IMR-90 (cell line): Measurements from ENCODE around the gene FATE1. TPM values are rescaled to one million over a fixed set of nuclear protein-coding genes. Genes with fewer than 3 reads are reported as not detected.

Experiments used
- ATAC-seq: fragments of 200-7000 bp; cut with Tn5 transposase; 2 replicates; pipeline ENCODE4 v1.9.1; 2020; ENCODE audit warnings: low read depth, mild to moderate bottlenecking, moderate library complexity
- BruUV-seq: library from RNA; stranded (reverse); fragments of 400-500 nt; replicated peaks from 2 replicates; lab custom pipeline; 2021; lab: Mats Ljungman, UMichigan
- CTCF ChIA-PET: fragments of 300-600 bp; formaldehyde crosslinking; extraction: SDS; loops from one replicate; lab custom pipeline; 2021; ENCODE audit warnings: antibody characterized with exemption; lab: Yijun Ruan, JAX
- POLR2A ChIA-PET: fragments of 300-600 bp; sonication (Branson Sonifier 250); formaldehyde crosslinking; loops from one replicate; lab custom pipeline; 2022; ENCODE audit warnings: antibody characterized with exemption; ENCODE audit not compliant: unreplicated experiment; lab: Charles Lee
- DNase-seq: peaks from one replicate; pipeline ENCODE4 v3.0.0; 2013
- H2AFZ ChIP-seq: replicated peaks from 2 replicates; pipeline ENCODE3; 2013; ENCODE audit warnings: low read length, mild to moderate bottlenecking; ENCODE audit not compliant: poor library complexity
- H2AK5ac ChIP-seq: 2 replicates; pipeline ENCODE4 v1.6.1; 2013; ENCODE audit warnings: low read depth, low read length, inconsistent platforms
- H2AK9ac ChIP-seq: replicated peaks from 2 replicates; pipeline ENCODE3; 2013; ENCODE audit warnings: mild to moderate bottlenecking, low read depth, low read length, moderate library complexity; ENCODE audit not compliant: poor library complexity
- H2BK120ac ChIP-seq: 2 replicates; pipeline ENCODE4 v1.6.1; 2013; ENCODE audit warnings: low read depth, low read length, inconsistent platforms
- H2BK15ac ChIP-seq: 3 replicates; pipeline ENCODE4 v1.6.1; 2013; ENCODE audit warnings: low read depth, low read length, inconsistent platforms
- H2BK20ac ChIP-seq: 2 replicates; pipeline ENCODE4 v1.6.1; 2013; ENCODE audit warnings: low read depth, mild to moderate bottlenecking, inconsistent platforms, low read length, moderate library complexity
- H2BK5ac ChIP-seq: 2 replicates; pipeline ENCODE4 v1.6.1; 2013; ENCODE audit warnings: mild to moderate bottlenecking, low read depth, low read length, inconsistent platforms; ENCODE audit not compliant: poor library complexity, severe bottlenecking
- H3K14ac ChIP-seq: replicated peaks from 2 replicates; pipeline ENCODE4 v1.6.1; 2013; ENCODE audit warnings: low read depth, low read length, inconsistent platforms
- H3K18ac ChIP-seq: 2 replicates; pipeline ENCODE4 v1.6.1; 2013; ENCODE audit warnings: low read depth, low read length, control low read depth
- H3K23ac ChIP-seq: 2 replicates; pipeline ENCODE4 v1.6.1; 2013; ENCODE audit warnings: low read depth, low read length, inconsistent platforms
- H3K27ac ChIP-seq: 2 replicates; pipeline ENCODE4 v1.5.1; 2013; ENCODE audit warnings: mild to moderate bottlenecking, control low read depth, low read length; ENCODE audit not compliant: insufficient read depth
- H3K27me3 ChIP-seq: 2 replicates; pipeline ENCODE4 v1.6.1; 2013; ENCODE audit warnings: low read length; ENCODE audit not compliant: control insufficient read depth, insufficient read depth
- H3K36me3 ChIP-seq: 2 replicates; pipeline ENCODE4 v1.6.1; 2013; ENCODE audit warnings: low read length, mixed read lengths; ENCODE audit not compliant: control insufficient read depth, insufficient read depth
- H3K4ac ChIP-seq: 2 replicates; pipeline ENCODE4 v1.6.1; 2013; ENCODE audit warnings: low read depth, low read length, inconsistent platforms
- H3K4me1 ChIP-seq: 2 replicates; pipeline ENCODE4 v1.6.1; 2013; ENCODE audit warnings: low read length, mixed read lengths; ENCODE audit not compliant: control insufficient read depth, insufficient read depth
- H3K4me2 ChIP-seq: 2 replicates; pipeline ENCODE4 v1.6.1; 2013; ENCODE audit warnings: low read depth, mild to moderate bottlenecking, control low read depth, low read length, moderate library complexity
- H3K4me3 ChIP-seq: 2 replicates; pipeline ENCODE4 v1.5.1; 2013; ENCODE audit warnings: low read depth, mild to moderate bottlenecking, control low read depth, low read length, moderate library complexity; ENCODE audit not compliant: insufficient read depth
- H3K56ac ChIP-seq: 2 replicates; pipeline ENCODE4 v1.6.1; 2013; ENCODE audit warnings: low read length, inconsistent platforms; ENCODE audit not compliant: insufficient read depth; ENCODE audit errors: extremely low read depth
- H3K79me1 ChIP-seq, 2 experiments: 2 replicates each; pipeline ENCODE4 v1.6.1; 2013; ENCODE audit warnings: low read length in 2 of 2, inconsistent platforms in 1 of 2, low read depth in 1 of 2
- H3K9ac ChIP-seq: 2 replicates; pipeline ENCODE4 v1.6.1; 2013; ENCODE audit warnings: low read depth, low read length, control low read depth
- H3K9me1 ChIP-seq: 2 replicates; pipeline ENCODE4 v1.6.1; 2013; ENCODE audit warnings: low read length, inconsistent platforms; ENCODE audit not compliant: insufficient read depth
- H3K9me3 ChIP-seq: 2 replicates; pipeline ENCODE4 v1.6.1; 2013; ENCODE audit warnings: low read length; ENCODE audit not compliant: control insufficient read depth, insufficient read depth
- H4K20me1 ChIP-seq: 2 replicates; pipeline ENCODE4 v1.6.1; 2013; ENCODE audit warnings: low read length, inconsistent platforms; ENCODE audit not compliant: insufficient read depth
- H4K5ac ChIP-seq: 2 replicates; pipeline ENCODE4 v1.6.1; 2013; ENCODE audit warnings: mild to moderate bottlenecking, low read depth, low read length, control low read depth
- H4K8ac ChIP-seq, 2 experiments: 2 replicates each; pipeline ENCODE4 v1.6.1; 2013; ENCODE audit warnings: low read depth in 2 of 2, low read length in 2 of 2, control low read depth in 1 of 2, inconsistent platforms in 1 of 2
- H4K91ac ChIP-seq: 2 replicates; pipeline ENCODE4 v1.6.1; 2013; ENCODE audit warnings: low read depth, low read length, inconsistent platforms; ENCODE audit not compliant: insufficient read depth
- BHLHE40 ChIP-seq: fragments of 150-350 bp; IDR thresholded peaks from 2 replicates; pipeline ENCODE4 v1.6.1; 2016; ENCODE audit warnings: mild to moderate bottlenecking, low read depth, low read length
- CEBPB ChIP-seq: IDR thresholded peaks from 2 replicates; pipeline ENCODE4 v1.6.1; 2012; ENCODE audit warnings: low read depth, low read length, improper control_type of control experiment
- CHD1 ChIP-seq: IDR thresholded peaks from 2 replicates; pipeline ENCODE4 v1.6.1; 2012; ENCODE audit warnings: low read depth, low read length, improper control_type of control experiment
- CTCF ChIP-seq: conservative IDR thresholded peaks from 2 replicates; pipeline ENCODE4 v1.5.1; 2012; ENCODE audit warnings: mild to moderate bottlenecking, low read depth, low read length, improper control_type of control experiment
- FOS ChIP-seq: fragments of 150-350 bp; IDR thresholded peaks from 2 replicates; pipeline ENCODE4 v1.6.1; 2016; ENCODE audit warnings: low read depth, low read length
- MAFK ChIP-seq: IDR thresholded peaks from 2 replicates; pipeline ENCODE4 v1.6.1; 2012; ENCODE audit warnings: low read depth, low read length, improper control_type of control experiment
- MAZ ChIP-seq: IDR thresholded peaks from 2 replicates; pipeline ENCODE4 v1.6.1; 2012; ENCODE audit warnings: low read depth, mild to moderate bottlenecking, low read length, improper control_type of control experiment, moderate library complexity, borderline replicate concordance
- MXI1 ChIP-seq: IDR thresholded peaks from 2 replicates; pipeline ENCODE4 v1.6.1; 2012; ENCODE audit warnings: low read depth, mild to moderate bottlenecking, low read length, moderate library complexity, borderline replicate concordance
- NFE2L2 ChIP-seq: fragments of 150-350 bp; IDR thresholded peaks from 2 replicates; pipeline ENCODE4 v1.6.1; 2016; ENCODE audit warnings: low read depth, mild to moderate bottlenecking, low read length
- POLR2A ChIP-seq: IDR thresholded peaks from 2 replicates; pipeline ENCODE4 v1.6.1; 2012; ENCODE audit warnings: mild to moderate bottlenecking, low read depth, low read length
- RAD21 ChIP-seq: IDR thresholded peaks from 2 replicates; pipeline ENCODE4 v1.6.1; 2012; ENCODE audit warnings: low read length, improper control_type of control experiment
- RCOR1 ChIP-seq: IDR thresholded peaks from 2 replicates; pipeline ENCODE4 v1.6.1; 2012; ENCODE audit warnings: mild to moderate bottlenecking, low read length, improper control_type of control experiment; ENCODE audit not compliant: insufficient replicate concordance
- RFX5 ChIP-seq: IDR thresholded peaks from 2 replicates; pipeline ENCODE4 v1.8.0; 2012; ENCODE audit warnings: low read depth, mild to moderate bottlenecking, low read length, moderate library complexity
- SMC3 ChIP-seq: fragments of 150-350 bp; IDR thresholded peaks from 2 replicates; pipeline ENCODE4 v1.6.1; 2016; ENCODE audit warnings: low read depth, mild to moderate bottlenecking, antibody characterized with exemption, low read length, moderate library complexity
- WGBS, 2 experiments: methylation state at CpG; one replicate each; pipeline versions ENCODE4 v1.1.5 to v1.1.7; 2013; ENCODE audit warnings: missing lambda C conversion rate in 2 of 2; ENCODE audit not compliant: insufficient read length in 1 of 2; ENCODE audit errors: extremely low coverage in 2 of 2; 5-methylcytosine and 5-hydroxymethylcytosine counted together
- dilution Hi-C: fragments of 300-500 bp; cut with HindIII; formaldehyde crosslinking; loops from one replicate; pipeline ENCODE4 v1.14.3; 2018; ENCODE audit warnings: low sequenced_read_pairs; ENCODE audit not compliant: unreplicated experiment
- in situ Hi-C: fragments of 300-500 bp; cut with MboI; formaldehyde crosslinking; loops from 3 replicates; pipeline ENCODE4 v1.14.3; 2019; ENCODE audit warnings: low sequenced_read_pairs, inconsistent platforms, mixed read lengths
- intact Hi-C: fragments of 100-400 bp; cut with micrococcal nuclease; formaldehyde crosslinking; loops from 2 replicates; pipeline ENCODE4 v1.10.0; 2022
- polyA plus RNA-seq, 3 experiments: library from polyadenylated mRNA; depleted of rRNA; stranded (reverse); fragments of >200 nt; gene quantifications; 2 replicates each; pipeline ENCODE4 v1.2.3, GENCODE V29; 2012; ENCODE audit warnings: low replicate concordance in 1 of 3
- total RNA-seq: library from RNA; depleted of rRNA; stranded (reverse); fragments of >200 nt; gene quantifications from 2 replicates; pipeline ENCODE4 v1.2.3, GENCODE V29; 2012
- TF ChIP-seq, protein P1 (sequence below): fragments of 150-350 bp; IDR thresholded peaks from 2 replicates; pipeline ENCODE4 v1.6.1; 2016; ENCODE audit warnings: low read depth, mild to moderate bottlenecking, low read length, moderate library complexity, borderline replicate concordance
- TF ChIP-seq, protein P2 (sequence below): fragments of 150-350 bp; IDR thresholded peaks from 2 replicates; pipeline ENCODE4 v1.6.1; 2017; ENCODE audit warnings: mild to moderate bottlenecking, antibody characterized with exemption, low read length, low read depth

The FATE1 gene
- total and polyA plus RNA-seq, 2 of the 4 experiments (the other 2 are of a cell fraction): not detected

GRCh38 chrX:151723156-151723760 lies 7.4 kb downstream of the FATE1 start:
- H3K9ac ChIP-seq: no peak overlapping the region
- intact Hi-C loops: loop anchor here (5.0 kb wide), 1 partner anchor 571 kb away; no protein-coding TSS in a partner anchor
- H2BK15ac ChIP-seq: no peak overlapping the region
- H3K79me1 ChIP-seq: no peaks in the 10 kb centered on the region
- no peak overlapping the region for H2BK120ac ChIP-seq
- no peak overlapping the region for H3K4me2 ChIP-seq
- H3K9me1 ChIP-seq: no peaks in the 10 kb centered on the region
- H2BK20ac ChIP-seq: no peak overlapping the region
- H3K9me3 ChIP-seq: no peaks in the 10 kb centered on the region; the same call in 1 of the 2 replicates
- H3K4me3 ChIP-seq: no peak overlapping the region
- ATAC-seq (no peak), DNase-seq (no peak)
- no peaks in the 10 kb centered on the region for H3K4me1 ChIP-seq
- no peak overlapping the region for H2AK5ac ChIP-seq
- H3K27ac ChIP-seq: no peak overlapping the region
- no peak overlapping the region for H2AFZ ChIP-seq
- no peak overlapping the region for H3K18ac ChIP-seq
- H4K20me1 ChIP-seq: no peaks in the 10 kb centered on the region
- H3K56ac ChIP-seq: no peak overlapping the region
- no peak overlapping the region for H3K14ac ChIP-seq
- H4K5ac ChIP-seq: no peak overlapping the region
- H2AK9ac ChIP-seq: no peak overlapping the region
- no peak overlapping the region for H2BK5ac ChIP-seq
- in situ Hi-C loops: no loop called here
- no peaks in the 10 kb centered on the region for H3K36me3 ChIP-seq
- H3K23ac ChIP-seq: no peak overlapping the region
- ChIA-PET CTCF (interaction anchor here (0.6 kb wide), 1 partner anchor 801 kb away, joined by 3 read pairs; no protein-coding TSS in a partner anchor), POLR2A (no interaction called here)
- no CpG with 5 or more reads among the region's 7 CpGs for WGBS, 2 experiments
- no peaks in the 10 kb centered on the region for H3K27me3 ChIP-seq
- no peak overlapping the region for H3K4ac ChIP-seq
- no peak overlapping the region for H4K91ac ChIP-seq
- no TSS peak for BruUV-seq
- TF ChIP-seq CEBPB (no peak), MXI1 (no peak), POLR2A (no peak), CTCF (no peak), RFX5 (no peak), SMC3 (no peak), CHD1 (no peak), BHLHE40 (no peak), MAZ (no peak), FOS (no peak), NFE2L2 (no peak), RAD21 (no peak), MAFK (no peak), RCOR1 (no peak)
- TF ChIP-seq, protein P1, sequence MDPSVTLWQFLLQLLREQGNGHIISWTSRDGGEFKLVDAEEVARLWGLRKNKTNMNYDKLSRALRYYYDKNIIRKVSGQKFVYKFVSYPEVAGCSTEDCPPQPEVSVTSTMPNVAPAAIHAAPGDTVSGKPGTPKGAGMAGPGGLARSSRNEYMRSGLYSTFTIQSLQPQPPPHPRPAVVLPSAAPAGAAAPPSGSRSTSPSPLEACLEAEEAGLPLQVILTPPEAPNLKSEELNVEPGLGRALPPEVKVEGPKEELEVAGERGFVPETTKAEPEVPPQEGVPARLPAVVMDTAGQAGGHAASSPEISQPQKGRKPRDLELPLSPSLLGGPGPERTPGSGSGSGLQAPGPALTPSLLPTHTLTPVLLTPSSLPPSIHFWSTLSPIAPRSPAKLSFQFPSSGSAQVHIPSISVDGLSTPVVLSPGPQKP: no peak
- TF ChIP-seq, protein P2, sequence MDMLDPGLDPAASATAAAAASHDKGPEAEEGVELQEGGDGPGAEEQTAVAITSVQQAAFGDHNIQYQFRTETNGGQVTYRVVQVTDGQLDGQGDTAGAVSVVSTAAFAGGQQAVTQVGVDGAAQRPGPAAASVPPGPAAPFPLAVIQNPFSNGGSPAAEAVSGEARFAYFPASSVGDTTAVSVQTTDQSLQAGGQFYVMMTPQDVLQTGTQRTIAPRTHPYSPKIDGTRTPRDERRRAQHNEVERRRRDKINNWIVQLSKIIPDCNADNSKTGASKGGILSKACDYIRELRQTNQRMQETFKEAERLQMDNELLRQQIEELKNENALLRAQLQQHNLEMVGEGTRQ: no peak
- no peak overlapping the region for H4K8ac ChIP-seq
- dilution Hi-C loops: no loop called here
